Activated CD4-positive, alpha-beta T cell treated with anti-CD3 and anti-CD28 coated beads for 36 hours (primary cell): Measurements from ENCODE around the gene PRKAG2. TPM values are rescaled to one million over a fixed set of nuclear protein-coding genes. Genes with fewer than 3 reads are reported as not detected.
"Not testable (repeated sequence)": the region's sequence is repeated elsewhere in the genome, so short reads cannot be mapped to it uniquely, and the experiment has no call there.

ENCODE experiments used
- ATAC-seq: fragments of 200-7000 bp; cut with Tn5 transposase; one replicate; pipeline ENCODE4 v1.10.0; 2021; ENCODE audit warnings: mild to moderate bottlenecking, moderate library complexity
- CTCF ChIA-PET: fragments of 350-600 bp; sonication (Branson Sonifier 250); formaldehyde crosslinking; loops from one replicate; lab custom pipeline; 2021; ENCODE audit warnings: antibody characterized with exemption; lab: Charles Lee
- POLR2A ChIA-PET: fragments of 350-600 bp; sonication (Branson Sonifier 250); formaldehyde crosslinking; loops from one replicate; lab custom pipeline; 2021; ENCODE audit warnings: antibody characterized with exemption, inconsistent platforms; lab: Charles Lee
- DNase-seq: peaks from one replicate; pipeline ENCODE4 v3.0.0-alpha.2; 2020
- H3K27ac Mint-ChIP-seq: one replicate; pipeline ENCODE4 v1.8.0; 2021; ENCODE audit warnings: mixed read lengths
- H3K27me3 Mint-ChIP-seq: one replicate; pipeline ENCODE4 v1.8.0; 2021; ENCODE audit warnings: mixed read lengths
- H3K36me3 Mint-ChIP-seq: one replicate; pipeline ENCODE4 v1.8.0; 2021; ENCODE audit warnings: low read depth, mixed read lengths
- H3K4me1 Mint-ChIP-seq: one replicate; pipeline ENCODE4 v1.8.0; 2021; ENCODE audit warnings: mixed read lengths
- H3K4me3 Mint-ChIP-seq: one replicate; pipeline ENCODE4 v1.8.0; 2021; ENCODE audit warnings: mild to moderate bottlenecking, moderate library complexity, mixed read lengths
- H3K9me3 Mint-ChIP-seq: one replicate; pipeline ENCODE4 v1.8.0; 2021; ENCODE audit warnings: low read depth, mixed read lengths
- intact Hi-C, 2 experiments: fragments of 100-400 bp; cut with DNase I in 1 of 2; cut with micrococcal nuclease in 1 of 2; formaldehyde crosslinking; loops; one replicate each; pipeline versions ENCODE4 v1.14.2 to v1.15.1; 2022 to 2024; cut with DNase I, micrococcal nuclease
- total RNA-seq, 2 experiments: library from RNA; stranded (reverse); gene quantifications; one replicate each; pipeline ENCODE4 v1.2.3, GENCODE V29; 2021

PRKAG2 gene
- total RNA-seq, 2 experiments from 2014 or later: 19.6 to 21.5 TPM

- ChIA-PET CTCF (no interaction called here), POLR2A (no interaction called here)
- Mint-ChIP-seq H3K4me1 (peaks cover 6% of the 10 kb centered on the region), H3K4me3 (no peak overlapping the region), H3K36me3 (no peaks in the 10 kb centered on the region), H3K27ac (no peak overlapping the region), H3K27me3 (no peaks in the 10 kb centered on the region), H3K9me3 (no peaks in the 10 kb centered on the region)
- DNase-seq (no peak), ATAC-seq (no peak)
- intact Hi-C loops: no loop called here
These were observed 31.3 kb downstream of the PRKAG2 start for GRCh38 chr7:151845412-151846205.

GRCh38 chr7:151844825-151845200 is 32.1 kb downstream of the PRKAG2 start:
- H3K27ac Mint-ChIP-seq: no peak overlapping the region
- H3K36me3 Mint-ChIP-seq: no peaks in the 10 kb centered on the region
- peaks cover 9% of the 10 kb centered on the region for H3K4me1 Mint-ChIP-seq
- no peak overlapping the region for H3K4me3 Mint-ChIP-seq
- CTCF ChIA-PET: no interaction called here
- H3K27me3 Mint-ChIP-seq: no peaks in the 10 kb centered on the region
- H3K9me3 Mint-ChIP-seq: no peaks in the 10 kb centered on the region
- intact Hi-C loops: no loop called here
- POLR2A ChIA-PET: no interaction called here
- DNase-seq (no peak), ATAC-seq (no peak)

GRCh38 chr7:151844071-151844824 is 32.7 kb downstream of the PRKAG2 start:
- H3K4me3 Mint-ChIP-seq: no peak overlapping the region
- no peaks in the 10 kb centered on the region for H3K27me3 Mint-ChIP-seq
- no peaks in the 10 kb centered on the region for H3K36me3 Mint-ChIP-seq
- ChIA-PET POLR2A (no interaction called here), CTCF (no interaction called here)
- H3K9me3 Mint-ChIP-seq: no peaks in the 10 kb centered on the region
- peaks cover 15% of the 10 kb centered on the region for H3K4me1 Mint-ChIP-seq
- intact Hi-C loops: no loop called here
- H3K27ac Mint-ChIP-seq: no peak overlapping the region
- ATAC-seq (no peak), DNase-seq (no peak)

GRCh38 chr7:151843181-151843580 is 33.7 kb downstream of the PRKAG2 start:
- DNase-seq (no peak), ATAC-seq (no peak)
- no peaks in the 10 kb centered on the region for H3K27me3 Mint-ChIP-seq
- no peaks in the 10 kb centered on the region for H3K9me3 Mint-ChIP-seq
- H3K4me3 Mint-ChIP-seq: no peak overlapping the region
- ChIA-PET CTCF (no interaction called here), POLR2A (no interaction called here)
- H3K36me3 Mint-ChIP-seq: no peaks in the 10 kb centered on the region
- intact Hi-C loops: no loop called here
- peaks cover 21% of the 10 kb centered on the region for H3K4me1 Mint-ChIP-seq
- no peak overlapping the region for H3K27ac Mint-ChIP-seq

GRCh38 chr7:151841395-151842051 is 35.4 kb downstream of the PRKAG2 start:
- DNase-seq, H3K9me3 Mint-ChIP-seq, intact Hi-C loops, H3K27ac Mint-ChIP-seq, H3K36me3 Mint-ChIP-seq, H3K27me3 Mint-ChIP-seq, H3K4me3 Mint-ChIP-seq, POLR2A ChIA-PET, ATAC-seq: not testable (repeated sequence)
- CTCF ChIA-PET: interaction anchor here (1.8 kb wide), 1 partner anchor 59 kb away, joined by 6 read pairs; no protein-coding TSS in a partner anchor
- H3K4me1 Mint-ChIP-seq: peaks cover 23% of the 10 kb centered on the region

GRCh38 chr7:151840088-151840910 is 36.6 kb downstream of the PRKAG2 start:
- no peaks in the 10 kb centered on the region for H3K36me3 Mint-ChIP-seq
- ChIA-PET POLR2A (no interaction called here), CTCF (interaction anchor here (0.6 to 1.8 kb wide), 4 partner anchors 40 to 597 kb away, joined by 3 to 6 read pairs (median 4); no protein-coding TSS in a partner anchor)
- no peaks in the 10 kb centered on the region for H3K9me3 Mint-ChIP-seq
- no peak for DNase-seq
- H3K27me3 Mint-ChIP-seq: no peaks in the 10 kb centered on the region
- no peak overlapping the region for H3K4me3 Mint-ChIP-seq
- H3K27ac Mint-ChIP-seq: no peak overlapping the region
- intact Hi-C loops: no loop called here
- H3K4me1 Mint-ChIP-seq: peaks cover 23% of the 10 kb centered on the region
- ATAC-seq: no peak

GRCh38 chr7:151839451-151839921 is 37.4 kb downstream of the PRKAG2 start:
- Mint-ChIP-seq H3K9me3 (no peaks in the 10 kb centered on the region), H3K36me3 (no peaks in the 10 kb centered on the region), H3K4me3 (peak overlapping the region; percentile 39), H3K27me3 (no peaks in the 10 kb centered on the region), H3K27ac (peak overlapping the region; percentile 66), H3K4me1 (peaks cover 23% of the 10 kb centered on the region)
- ATAC-seq (peak; percentile 27), DNase-seq (no peak)
- ChIA-PET CTCF (interaction anchor here (0.5 to 1.8 kb wide), 5 partner anchors 37 to 211 kb away, joined by 3 to 6 read pairs (median 4); no protein-coding TSS in a partner anchor), POLR2A (no interaction called here)
- intact Hi-C loops: no loop called here

GRCh38 chr7:151838861-151839381 is 38.0 kb downstream of the PRKAG2 start:
- Mint-ChIP-seq H3K27ac (peak overlapping the region; percentile 66), H3K4me1 (peaks cover 26% of the 10 kb centered on the region), H3K4me3 (peak overlapping the region; percentile 39), H3K36me3 (no peaks in the 10 kb centered on the region), H3K27me3 (no peaks in the 10 kb centered on the region), H3K9me3 (no peaks in the 10 kb centered on the region)
- CTCF ChIA-PET: interaction anchor here (0.5 to 1.6 kb wide), 5 partner anchors 15 to 211 kb away, joined by 3 to 5 read pairs (median 3); no protein-coding TSS in a partner anchor
- ATAC-seq (peak; percentile 80), DNase-seq (peak; percentile 63)
- intact Hi-C loops: no loop called here
- POLR2A ChIA-PET: interaction anchor here (0.6 kb wide), 1 partner anchor 785 kb away, joined by 4 read pairs; no protein-coding TSS in a partner anchor

GRCh38 chr7:151838072-151838471 is 38.8 kb downstream of the PRKAG2 start:
- intact Hi-C loops: no loop called here

GRCh38 chr7:151837285-151838042 is 39.5 kb downstream of the PRKAG2 start:
- POLR2A ChIA-PET: no interaction called here
- H3K27me3 Mint-ChIP-seq: no peaks in the 10 kb centered on the region
- no peaks in the 10 kb centered on the region for H3K9me3 Mint-ChIP-seq
- CTCF ChIA-PET: no interaction called here
- DNase-seq: no peak
- H3K27ac Mint-ChIP-seq: no peak overlapping the region
- H3K36me3 Mint-ChIP-seq: no peaks in the 10 kb centered on the region
- H3K4me1 Mint-ChIP-seq: peaks cover 26% of the 10 kb centered on the region
- no peak overlapping the region for H3K4me3 Mint-ChIP-seq
- intact Hi-C loops: no loop called here
- no peak for ATAC-seq

More at GRCh38 chr7:151838072-151838471, 38.8 kb downstream of the PRKAG2 start:
- Mint-ChIP-seq H3K4me1 (peaks cover 26% of the 10 kb centered on the region), H3K36me3 (no peaks in the 10 kb centered on the region), H3K27me3 (no peaks in the 10 kb centered on the region), H3K27ac (no peak overlapping the region), H3K4me3 (no peak overlapping the region), H3K9me3 (no peaks in the 10 kb centered on the region)
- ChIA-PET POLR2A (no interaction called here), CTCF (interaction anchor here (0.6 kb wide), 1 partner anchor 16 kb away, joined by 3 read pairs; no protein-coding TSS in a partner anchor)
- ATAC-seq (no peak), DNase-seq (no peak)
